ENCODE data around the gene BANF2. TPM values are rescaled to one million over a fixed set of nuclear protein-coding genes. Genes with fewer than 3 reads are reported as not detected.

The BANF2 gene
- total RNA-seq, 4 donors from 2014 or later, result not detected

- 87% methylated on average over 4 of the region's 5 CpGs for WGBS
- H3K4me3 ChIP-seq, result no peak overlapping the region
- no peak for DNase-seq (ENCODE audit: low spot score in 2 of 2)
- H3K27me3 ChIP-seq, result no peaks in the 10 kb centered on the region
- no peaks in the 10 kb centered on the region for H3K9me3 ChIP-seq
- no peaks in the 10 kb centered on the region for H3K4me1 ChIP-seq
- no peak overlapping the region for H3K27ac ChIP-seq
- TF ChIP-seq, protein P1, sequence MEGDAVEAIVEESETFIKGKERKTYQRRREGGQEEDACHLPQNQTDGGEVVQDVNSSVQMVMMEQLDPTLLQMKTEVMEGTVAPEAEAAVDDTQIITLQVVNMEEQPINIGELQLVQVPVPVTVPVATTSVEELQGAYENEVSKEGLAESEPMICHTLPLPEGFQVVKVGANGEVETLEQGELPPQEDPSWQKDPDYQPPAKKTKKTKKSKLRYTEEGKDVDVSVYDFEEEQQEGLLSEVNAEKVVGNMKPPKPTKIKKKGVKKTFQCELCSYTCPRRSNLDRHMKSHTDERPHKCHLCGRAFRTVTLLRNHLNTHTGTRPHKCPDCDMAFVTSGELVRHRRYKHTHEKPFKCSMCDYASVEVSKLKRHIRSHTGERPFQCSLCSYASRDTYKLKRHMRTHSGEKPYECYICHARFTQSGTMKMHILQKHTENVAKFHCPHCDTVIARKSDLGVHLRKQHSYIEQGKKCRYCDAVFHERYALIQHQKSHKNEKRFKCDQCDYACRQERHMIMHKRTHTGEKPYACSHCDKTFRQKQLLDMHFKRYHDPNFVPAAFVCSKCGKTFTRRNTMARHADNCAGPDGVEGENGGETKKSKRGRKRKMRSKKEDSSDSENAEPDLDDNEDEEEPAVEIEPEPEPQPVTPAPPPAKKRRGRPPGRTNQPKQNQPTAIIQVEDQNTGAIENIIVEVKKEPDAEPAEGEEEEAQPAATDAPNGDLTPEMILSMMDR (IDR thresholded peaks at IDR 0.05), result no peak
- TF ChIP-seq POLR2A (IDR thresholded peaks at IDR 0.05) (no peak), EP300 (IDR thresholded peaks at IDR 0.05) (no peak), POLR2AphosphoS5 (IDR thresholded peaks at IDR 0.05) (no peak)
- H3K36me3 ChIP-seq, result no peaks in the 10 kb centered on the region
Measured at GRCh38 chr20:17715075-17715474, 15.3 kb downstream of the BANF2 start.

- DNase-seq (ENCODE audit: low spot score in 2 of 2), result no peak
- Histone ChIP-seq H3K27ac (no peak overlapping the region), H3K36me3 (no peaks in the 10 kb centered on the region), H3K27me3 (no peaks in the 10 kb centered on the region), H3K4me3 (no peak overlapping the region), H3K4me1 (no peaks in the 10 kb centered on the region), H3K9me3 (no peaks in the 10 kb centered on the region)
- TF ChIP-seq POLR2AphosphoS5 (IDR thresholded peaks at IDR 0.05), result no peak
- TF ChIP-seq EP300 (IDR thresholded peaks at IDR 0.05), result no peak
- TF ChIP-seq POLR2A (IDR thresholded peaks at IDR 0.05), result no peak
- TF ChIP-seq, protein P1 (IDR thresholded peaks at IDR 0.05), result no peak
- WGBS, result 91% methylated on average over 7 of the region's 7 CpGs
Measured at GRCh38 chr20:17716331-17716730, 16.6 kb downstream of the BANF2 start.

- no peaks in the 10 kb centered on the region for H3K27me3 ChIP-seq
- H3K4me1 ChIP-seq, result no peaks in the 10 kb centered on the region
- no peak overlapping the region for H3K4me3 ChIP-seq
- H3K9me3 ChIP-seq, result no peaks in the 10 kb centered on the region
- H3K36me3 ChIP-seq, result no peaks in the 10 kb centered on the region
- 84% methylated on average over 4 of the region's 4 CpGs for WGBS
- TF ChIP-seq, protein P1 (IDR thresholded peaks at IDR 0.05), result no peak
- TF ChIP-seq POLR2A (IDR thresholded peaks at IDR 0.05), result no peak
- TF ChIP-seq POLR2AphosphoS5 (IDR thresholded peaks at IDR 0.05), result no peak
- no peak for TF ChIP-seq EP300 (IDR thresholded peaks at IDR 0.05)
- H3K27ac ChIP-seq, result no peak overlapping the region
- no peak for DNase-seq (ENCODE audit: low spot score in 2 of 2)
Measured at GRCh38 chr20:17720755-17721154, 21.0 kb downstream of the BANF2 start.

GRCh38 chr20:17721802-17722486 lies 22.2 kb downstream of the BANF2 start:
- no peak for TF ChIP-seq POLR2AphosphoS5 (IDR thresholded peaks at IDR 0.05)
- no peak for TF ChIP-seq POLR2A (IDR thresholded peaks at IDR 0.05)
- TF ChIP-seq, protein P1 (IDR thresholded peaks at IDR 0.05), result no peak
- no peak for TF ChIP-seq EP300 (IDR thresholded peaks at IDR 0.05)
- no peak overlapping the region for H3K27ac ChIP-seq
- no peaks in the 10 kb centered on the region for H3K27me3 ChIP-seq
- no peak overlapping the region for H3K4me3 ChIP-seq
- H3K9me3 ChIP-seq, result no peaks in the 10 kb centered on the region
- H3K36me3 ChIP-seq, result no peaks in the 10 kb centered on the region
- 65% methylated on average over 6 of the region's 6 CpGs for WGBS
- DNase-seq (ENCODE audit: low spot score in 2 of 2), result no peak
- H3K4me1 ChIP-seq, result no peaks in the 10 kb centered on the region

DNA sequence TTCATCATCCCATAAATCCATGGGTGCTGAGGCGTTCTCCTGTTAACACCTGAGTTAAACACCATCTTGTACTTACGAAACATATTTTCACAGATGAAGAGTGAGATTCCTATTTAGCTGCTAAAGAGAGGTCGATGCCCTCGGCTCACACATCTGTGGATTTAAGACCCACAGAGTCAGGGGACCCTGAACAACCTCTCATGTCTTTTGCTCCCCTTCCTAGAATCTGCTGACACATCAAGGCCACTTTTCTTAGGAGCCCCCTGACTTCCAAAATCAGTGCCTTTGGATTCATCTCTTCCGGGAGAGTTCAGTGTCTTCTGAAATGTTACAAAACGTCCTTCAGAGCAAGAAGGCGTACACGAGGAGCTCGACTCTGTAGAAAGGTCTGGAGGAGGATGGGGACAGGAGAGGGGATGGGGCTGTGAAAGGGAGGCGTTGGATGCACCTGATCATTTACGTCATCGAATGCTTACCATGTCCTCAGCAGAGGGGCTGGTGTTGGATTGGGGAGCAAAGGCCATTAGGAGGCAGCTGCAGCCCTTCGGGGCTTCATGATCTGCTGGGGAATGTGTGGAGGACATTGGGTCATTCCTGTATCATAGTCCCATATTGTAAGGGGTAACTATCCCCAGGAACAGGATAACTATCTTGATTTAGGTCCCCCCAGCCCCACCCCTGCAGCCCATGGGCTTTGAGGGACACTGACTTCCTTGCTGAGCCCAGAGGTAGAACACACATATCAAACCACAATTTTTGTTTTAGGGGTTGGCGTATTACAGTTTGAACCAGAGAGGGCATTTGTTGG lies 22.9 kb downstream of the BANF2 start:
- Histone ChIP-seq H3K36me3 (no peaks in the 10 kb centered on the region), H3K4me3 (no peak overlapping the region), H3K27ac (no peak overlapping the region), H3K27me3 (no peaks in the 10 kb centered on the region), H3K9me3 (no peaks in the 10 kb centered on the region), H3K4me1 (no peaks in the 10 kb centered on the region)
- WGBS, result 89% methylated on average over 14 of the region's 14 CpGs
- DNase-seq (ENCODE audit: low spot score in 2 of 2), result no peak
- TF ChIP-seq EP300 (IDR thresholded peaks at IDR 0.05) (no peak), POLR2AphosphoS5 (IDR thresholded peaks at IDR 0.05) (no peak), POLR2A (IDR thresholded peaks at IDR 0.05) (no peak)
- TF ChIP-seq, protein P1 (IDR thresholded peaks at IDR 0.05), result no peak

Data from suprapubic skin (tissue), 4 donors.